HEK293T (cell line): Measurements from ENCODE around the gene VPS26A.

Experiments
- BHLHE40 ChIP-seq: fragments of 450-650 bp; IDR thresholded peaks from 2 replicates; pipeline ENCODE4 v1.6.1; 2016; ENCODE audit warnings: mild to moderate bottlenecking, moderate library complexity, borderline replicate concordance
- ELF4 ChIP-seq: fragments of 450-650 bp; IDR thresholded peaks from 2 replicates; pipeline ENCODE4 v1.6.1; 2017; ENCODE audit warnings: antibody characterized with exemption
- FOXA1 ChIP-seq: fragments of 450-650 bp; IDR thresholded peaks from 2 replicates; pipeline ENCODE4 v1.6.1; 2016; ENCODE audit warnings: mild to moderate bottlenecking
- FOXK2 ChIP-seq: fragments of 450-650 bp; IDR thresholded peaks from 2 replicates; pipeline ENCODE4 v1.6.1; 2016; ENCODE audit warnings: mild to moderate bottlenecking
- FOXM1 ChIP-seq: fragments of 450-650 bp; IDR thresholded peaks from 2 replicates; pipeline ENCODE4 v1.6.1; 2017; ENCODE audit warnings: mild to moderate bottlenecking, borderline replicate concordance
- SP1 ChIP-seq: fragments of 450-650 bp; IDR thresholded peaks from 2 replicates; pipeline ENCODE4 v1.6.1; 2017
- TARDBP ChIP-seq: fragments of 450-650 bp; IDR thresholded peaks from 2 replicates; pipeline ENCODE4 v1.6.1; 2016

DNA sequence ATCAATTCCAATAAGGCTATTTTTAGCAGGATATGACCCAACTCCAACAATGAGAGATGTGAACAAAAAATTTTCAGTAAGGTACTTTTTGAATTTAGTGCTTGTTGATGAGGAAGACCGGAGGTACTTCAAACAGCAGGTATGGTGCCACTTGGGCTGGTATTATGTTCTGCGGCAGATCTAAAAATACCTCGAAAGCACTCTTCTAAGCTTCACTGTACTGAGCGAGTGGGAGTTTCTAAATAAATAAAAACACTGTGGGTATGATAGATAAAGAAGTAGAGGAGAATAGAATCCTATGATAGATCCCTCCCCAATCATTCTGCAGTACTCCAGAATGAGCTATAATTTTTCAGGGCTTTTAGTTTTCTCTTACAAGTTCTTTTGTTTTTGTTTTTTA, 44.5 kb downstream of the VPS26A start:
- TF ChIP-seq FOXA1, result no peak
- TF ChIP-seq ELF4, result no peak
- TF ChIP-seq FOXM1, result no peak
- no peak for TF ChIP-seq TARDBP
- no peak for TF ChIP-seq SP1
- TF ChIP-seq BHLHE40, result no peak
- no peak for TF ChIP-seq FOXK2
